NCI-H524 (cell line): Measurements from ENCODE around the gene AGPAT1.
"Not testable (repeated sequence)": the region's sequence is repeated elsewhere in the genome, so short reads cannot be mapped to it uniquely, and the experiment has no call there.

Source experiments
- DNase-seq, 2 experiments: peaks; one replicate each; lab custom pipeline; 2025; lab: John Stamatoyannopoulos, UW

AGPAT1 gene

DNA sequence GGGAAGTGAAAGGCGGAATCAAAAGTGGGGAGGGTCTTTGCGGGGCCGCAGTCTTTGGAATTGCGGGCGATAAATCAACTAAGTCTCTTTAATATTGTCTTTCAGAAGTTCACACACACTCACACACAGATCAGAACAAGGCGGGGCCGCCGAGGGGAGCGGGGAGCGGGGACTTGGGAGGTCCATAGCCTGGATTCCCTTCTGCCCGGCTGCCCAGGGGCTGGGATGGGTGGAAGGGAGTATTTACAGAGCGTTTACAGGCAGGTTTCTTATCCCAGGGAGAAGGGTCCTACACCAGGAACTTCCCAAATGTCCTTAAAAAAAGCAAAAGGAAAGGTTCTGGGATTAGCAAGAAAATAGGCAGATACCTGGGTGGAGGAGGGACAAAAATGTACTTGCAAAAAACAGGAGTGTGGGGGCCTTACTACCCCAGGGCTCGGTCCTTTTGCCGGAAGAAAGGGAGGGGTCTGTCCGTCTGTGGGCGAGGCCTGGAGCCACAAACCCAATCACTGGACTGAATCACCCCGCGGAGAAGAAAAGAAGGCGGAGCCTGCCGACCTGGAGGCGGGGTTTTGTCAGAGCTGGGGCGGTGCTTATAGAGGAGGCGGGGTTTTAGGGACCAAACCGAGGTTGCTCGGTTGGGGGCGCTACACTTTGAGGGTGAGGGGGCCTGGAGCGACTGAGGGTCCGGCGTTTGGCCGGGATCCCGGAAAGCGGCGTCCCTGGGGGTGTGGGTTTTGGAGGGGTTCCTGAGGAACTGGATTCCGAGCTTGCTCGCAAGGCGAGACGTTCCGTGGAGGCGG, 27.4 kb downstream of the AGPAT1 start:
- DNase-seq, result no peak

DNA sequence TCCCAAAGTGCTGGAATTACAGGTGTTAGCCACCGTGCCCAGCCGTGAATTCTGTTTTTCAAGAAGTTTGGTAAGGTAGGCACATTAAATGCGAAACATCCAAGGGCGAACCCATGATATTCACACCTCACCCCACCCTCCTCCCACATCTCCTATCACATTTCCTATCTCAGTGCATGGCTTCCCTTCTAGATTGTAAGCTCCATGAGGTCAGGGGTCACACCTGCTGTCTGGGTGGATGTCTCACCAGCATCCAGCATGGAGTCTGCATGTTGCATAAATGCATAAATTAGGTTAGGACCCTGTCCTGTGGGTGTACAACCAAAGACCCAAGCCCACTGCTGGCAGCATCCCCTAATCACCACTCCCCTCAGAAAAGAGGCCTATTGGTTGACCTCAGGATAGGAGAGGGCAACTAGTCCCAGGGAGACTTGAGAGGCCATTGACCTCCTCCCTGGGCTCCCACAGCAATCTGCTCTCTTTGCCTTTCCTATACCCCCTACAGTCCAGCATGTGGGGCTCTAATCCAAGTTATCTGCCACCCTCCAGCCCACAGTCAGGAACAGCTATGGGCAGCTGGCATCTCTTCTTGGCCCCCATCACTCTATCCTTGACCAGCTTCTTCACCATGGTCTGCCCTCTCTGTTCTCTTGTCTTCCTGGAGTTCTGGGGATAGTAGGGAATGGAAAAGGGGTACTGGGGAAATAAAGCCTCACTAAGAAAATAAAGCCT, 28.3 kb downstream of the AGPAT1 start:
- no peak for DNase-seq

DNA sequence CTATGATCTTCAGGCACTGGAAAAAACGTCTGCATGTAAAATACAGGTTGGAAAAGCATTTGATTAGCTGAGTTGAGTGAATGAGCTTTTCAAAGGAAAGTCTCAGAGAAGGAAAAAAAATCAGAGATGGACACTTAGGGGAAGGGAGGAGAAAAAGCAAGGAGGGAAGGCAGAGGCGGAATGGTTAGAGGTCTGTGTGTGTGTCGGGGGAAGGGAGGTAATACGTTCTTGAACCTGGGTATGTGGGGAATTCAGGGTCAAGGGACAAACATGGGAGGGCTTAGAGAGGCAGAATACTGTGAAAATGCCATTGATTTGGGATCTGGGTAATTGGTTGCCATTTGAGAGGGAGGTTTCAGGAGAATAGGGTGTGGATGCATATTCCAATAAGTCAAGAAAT, 29.2 kb downstream of the AGPAT1 start:
- DNase-seq, result no peak

DNA sequence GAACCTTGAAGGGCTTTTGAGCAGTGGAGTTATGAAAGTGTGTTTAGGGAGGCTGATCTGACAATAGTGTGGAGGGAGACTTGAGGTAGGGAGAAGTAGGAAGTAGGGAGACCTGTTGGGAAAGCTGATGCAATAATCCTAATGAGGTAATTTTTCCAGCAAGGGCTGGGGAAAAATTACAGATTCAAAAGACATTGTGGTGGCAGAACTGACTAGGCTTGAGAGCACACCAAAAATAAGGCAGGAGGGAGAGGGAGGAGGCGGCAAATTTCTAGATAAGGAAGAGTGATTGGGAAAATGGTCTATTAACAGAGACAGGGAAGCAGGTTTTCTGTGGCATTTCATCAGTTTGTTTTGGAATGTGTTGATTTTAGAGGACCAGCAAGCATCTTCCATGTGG, 29.6 kb downstream of the AGPAT1 start:
- DNase-seq, result no peak

DNA sequence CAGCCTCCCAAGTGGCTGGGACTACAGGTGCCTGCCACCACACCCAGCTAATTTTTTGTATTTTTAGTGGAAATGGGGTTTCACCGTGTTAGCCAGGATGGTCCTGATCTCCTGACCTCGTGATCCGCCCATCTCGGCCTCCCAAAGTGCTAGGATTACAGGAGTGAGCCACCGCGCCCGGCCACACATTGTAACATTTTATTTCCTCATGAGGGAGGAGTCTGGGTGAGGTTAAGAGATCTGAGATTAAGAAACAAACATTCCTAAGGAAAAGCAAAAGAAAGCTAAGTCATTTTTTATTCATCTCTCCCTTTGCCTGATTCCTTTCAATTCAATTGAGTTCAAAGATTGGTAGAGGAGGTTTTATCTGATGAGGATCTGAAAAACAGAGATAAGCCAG, 31.6 kb downstream of the AGPAT1 start:
- DNase-seq, result not testable (repeated sequence)

DNA sequence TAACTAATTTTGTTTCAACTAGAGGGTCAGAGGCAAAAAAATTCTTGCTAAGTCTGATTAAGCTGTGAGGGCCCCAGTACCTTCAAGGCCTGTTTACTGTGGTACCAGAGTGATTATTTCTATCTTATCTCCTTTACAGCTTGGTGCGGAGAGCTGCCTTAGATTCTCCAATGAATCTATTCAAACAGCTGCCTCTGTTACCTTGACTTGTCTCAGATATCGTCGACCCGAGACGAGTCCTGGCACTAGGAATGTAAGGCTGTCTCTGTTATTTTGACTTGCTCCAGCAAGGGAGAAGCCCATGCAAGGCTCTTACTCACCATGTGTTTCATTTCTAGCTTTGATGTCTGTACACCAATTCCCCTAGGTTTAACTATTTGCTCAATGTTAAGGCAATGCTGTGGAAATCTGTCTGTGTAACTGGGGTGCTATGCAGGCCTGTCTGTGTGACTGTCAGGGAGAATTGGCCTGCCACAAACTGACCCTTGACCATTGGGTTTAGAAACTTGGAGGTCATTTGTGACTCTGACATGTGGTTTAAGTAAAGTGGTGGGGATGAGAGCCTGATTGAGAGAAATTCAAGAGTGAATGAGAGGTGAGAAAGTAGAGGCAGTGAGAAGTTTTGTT, 35.4 kb downstream of the AGPAT1 start:
- no peak for DNase-seq

DNA sequence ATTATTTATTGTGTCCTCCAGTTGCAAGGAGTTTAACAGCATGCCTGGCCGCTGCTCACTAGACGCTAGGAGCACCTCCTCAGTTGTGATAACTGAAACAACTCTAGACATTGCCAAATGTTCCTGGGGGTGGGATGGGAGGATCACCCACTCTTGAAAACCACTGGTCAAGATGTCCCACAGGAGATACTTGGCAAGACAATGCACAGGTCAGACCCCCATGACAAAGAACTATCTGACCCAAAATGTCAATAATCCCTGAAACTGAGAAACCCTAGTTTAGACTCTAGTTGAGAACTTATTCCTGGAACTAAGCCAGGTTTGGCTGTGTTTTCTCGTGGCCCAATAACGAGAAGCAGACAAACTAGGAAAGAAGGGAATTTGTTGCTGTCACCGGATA, 36.3 kb downstream of the AGPAT1 start:
- DNase-seq, result no peak

DNA sequence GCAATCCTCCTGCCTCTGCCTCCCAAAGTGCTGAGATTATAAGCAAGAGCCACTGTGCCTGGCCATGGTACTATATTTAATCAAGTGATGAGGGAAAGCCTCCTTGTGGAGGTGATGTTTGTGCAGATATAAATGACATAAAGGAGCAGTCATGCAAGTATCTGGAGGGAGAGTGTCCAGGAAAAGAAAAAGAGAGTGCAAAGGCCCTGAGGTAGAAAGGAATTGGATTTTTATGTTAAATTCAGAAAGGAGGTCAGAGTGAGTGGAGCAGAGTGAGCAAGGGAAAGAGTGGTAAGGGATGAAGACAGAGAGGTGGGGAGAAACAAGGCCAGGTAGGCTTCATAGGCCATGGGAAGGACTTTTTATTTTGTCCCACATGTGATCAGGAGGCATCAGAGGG, 38.4 kb downstream of the AGPAT1 start:
- no peak for DNase-seq

DNA sequence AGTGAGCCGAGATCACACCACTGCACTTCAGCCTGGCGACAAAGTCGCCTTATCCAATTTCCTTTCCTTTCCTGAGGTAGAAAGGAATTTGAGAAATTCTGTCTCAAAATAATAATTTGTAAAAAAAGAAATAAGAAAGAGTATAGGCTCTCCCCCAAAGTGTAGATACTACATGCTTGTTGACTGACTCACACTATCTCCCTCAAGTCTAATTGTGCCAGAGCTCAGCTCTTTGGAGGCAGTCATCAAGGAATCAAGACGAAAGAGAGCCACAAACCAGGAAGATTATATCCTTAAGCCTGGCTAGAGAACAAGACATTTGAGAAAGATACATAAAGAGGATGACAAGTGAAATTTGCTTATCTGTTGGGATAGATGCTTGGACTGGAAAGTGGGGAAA, 42.1 kb downstream of the AGPAT1 start:
- DNase-seq, result no peak

DNA sequence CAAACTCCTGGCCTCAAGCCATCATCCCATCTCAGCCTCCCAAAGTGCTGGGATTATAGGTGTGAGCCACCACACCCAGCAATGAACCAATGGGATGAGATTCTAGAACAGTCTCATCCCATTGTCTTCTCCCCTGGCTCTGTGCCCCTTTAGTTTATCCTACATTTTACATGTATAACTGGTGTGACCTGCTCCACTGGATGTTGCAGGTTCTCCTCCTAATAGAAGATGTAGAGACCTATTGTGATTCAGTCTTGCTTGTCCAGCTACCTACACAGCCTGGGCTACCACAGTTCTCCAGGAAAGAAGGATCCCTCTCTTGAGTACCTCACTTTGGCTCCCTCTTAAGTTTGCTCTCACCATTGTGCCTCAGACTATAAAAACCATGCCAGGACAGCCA, 43.8 kb downstream of the AGPAT1 start:
- no peak for DNase-seq

DNA sequence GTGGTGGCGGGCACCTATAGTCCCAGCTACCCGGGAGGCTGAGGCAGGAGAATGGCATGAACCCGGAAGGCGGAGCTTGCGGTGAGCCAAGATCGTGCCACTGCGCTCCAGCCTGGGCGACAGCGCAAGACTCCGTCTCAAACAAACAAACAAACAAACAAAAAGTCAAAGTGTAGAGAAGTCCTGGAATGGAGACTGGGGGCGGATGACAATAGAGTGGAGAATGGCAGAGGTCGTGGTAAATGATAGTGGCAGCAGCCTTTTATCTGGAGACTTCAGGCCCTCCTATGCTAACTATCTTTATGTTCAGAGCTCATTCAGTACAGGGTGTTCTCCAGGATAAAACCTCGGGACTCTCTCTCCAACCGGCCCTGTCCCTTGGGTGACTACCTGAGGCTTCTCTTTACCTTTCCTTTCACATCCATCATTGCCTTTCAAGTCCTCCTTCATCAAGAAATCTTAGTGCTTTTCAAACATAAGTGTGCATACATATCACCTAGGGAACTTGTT, 44.4 kb downstream of the AGPAT1 start:
- DNase-seq, result no peak

DNA sequence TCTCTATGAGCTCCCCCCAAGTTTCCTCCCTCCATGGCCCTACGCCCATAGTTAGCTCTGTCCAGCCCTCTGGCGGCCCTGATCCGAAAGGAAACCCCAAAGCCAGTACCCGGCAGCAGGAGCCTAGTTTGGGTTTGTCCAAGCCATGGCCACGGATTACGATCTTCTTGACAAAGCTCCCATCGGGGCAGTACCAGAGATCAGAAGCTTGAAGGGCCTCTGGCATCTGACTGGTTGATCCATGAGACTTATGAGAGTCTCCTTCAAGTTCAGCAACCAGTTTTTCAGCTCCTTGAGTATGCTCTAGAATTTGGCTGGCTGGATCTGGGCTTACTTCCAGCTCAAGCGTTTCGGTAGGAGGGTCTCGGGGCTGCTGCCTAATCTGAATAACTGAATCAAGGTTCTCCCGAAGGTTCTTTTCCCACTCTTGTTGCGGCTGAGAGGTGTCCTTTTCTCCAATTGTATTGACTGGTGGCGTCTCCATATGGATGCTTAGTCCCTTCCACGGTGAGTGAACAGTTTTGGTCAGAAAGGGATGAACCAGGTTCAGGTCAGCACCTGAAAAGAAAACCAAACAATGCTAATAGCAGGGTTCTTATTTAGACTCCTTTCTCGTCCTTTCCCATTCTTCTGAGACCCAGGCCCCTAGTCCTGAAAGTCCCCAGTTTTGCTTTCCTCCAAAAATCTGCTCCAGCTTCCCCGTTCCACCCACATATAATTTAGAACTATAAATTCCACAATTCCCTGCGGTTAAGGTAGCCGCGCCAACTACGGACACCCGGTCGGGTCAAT, 46.4 kb downstream of the AGPAT1 start:
- no peak for DNase-seq

DNA sequence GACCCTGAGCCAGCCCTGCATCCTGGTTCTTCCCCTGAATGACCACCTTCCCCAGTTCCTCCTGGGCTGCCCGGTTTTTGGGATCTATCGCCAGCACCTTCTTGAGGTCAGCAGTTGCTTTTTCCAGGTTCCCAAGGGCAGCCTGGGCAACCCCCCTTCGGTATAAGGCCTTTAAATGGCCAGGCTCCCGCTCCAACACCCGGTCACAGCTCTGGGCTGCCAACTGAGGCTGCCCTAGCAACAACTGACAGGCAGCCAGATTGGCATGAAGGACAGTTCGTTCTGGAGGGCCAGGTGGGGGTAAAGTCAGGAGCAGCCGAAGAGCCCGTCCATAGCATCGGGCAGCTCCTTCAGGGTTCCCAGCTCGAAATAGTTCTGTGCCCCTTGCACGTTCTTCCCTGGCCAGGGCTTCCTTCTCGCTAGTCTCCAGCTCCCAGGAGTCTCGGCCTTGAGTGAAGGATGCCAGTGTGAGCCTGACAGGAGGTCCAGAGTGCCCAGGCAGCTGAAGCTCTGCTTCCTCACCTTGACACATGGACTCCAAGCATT, 47.1 kb downstream of the AGPAT1 start:
- DNase-seq, result no peak

DNA sequence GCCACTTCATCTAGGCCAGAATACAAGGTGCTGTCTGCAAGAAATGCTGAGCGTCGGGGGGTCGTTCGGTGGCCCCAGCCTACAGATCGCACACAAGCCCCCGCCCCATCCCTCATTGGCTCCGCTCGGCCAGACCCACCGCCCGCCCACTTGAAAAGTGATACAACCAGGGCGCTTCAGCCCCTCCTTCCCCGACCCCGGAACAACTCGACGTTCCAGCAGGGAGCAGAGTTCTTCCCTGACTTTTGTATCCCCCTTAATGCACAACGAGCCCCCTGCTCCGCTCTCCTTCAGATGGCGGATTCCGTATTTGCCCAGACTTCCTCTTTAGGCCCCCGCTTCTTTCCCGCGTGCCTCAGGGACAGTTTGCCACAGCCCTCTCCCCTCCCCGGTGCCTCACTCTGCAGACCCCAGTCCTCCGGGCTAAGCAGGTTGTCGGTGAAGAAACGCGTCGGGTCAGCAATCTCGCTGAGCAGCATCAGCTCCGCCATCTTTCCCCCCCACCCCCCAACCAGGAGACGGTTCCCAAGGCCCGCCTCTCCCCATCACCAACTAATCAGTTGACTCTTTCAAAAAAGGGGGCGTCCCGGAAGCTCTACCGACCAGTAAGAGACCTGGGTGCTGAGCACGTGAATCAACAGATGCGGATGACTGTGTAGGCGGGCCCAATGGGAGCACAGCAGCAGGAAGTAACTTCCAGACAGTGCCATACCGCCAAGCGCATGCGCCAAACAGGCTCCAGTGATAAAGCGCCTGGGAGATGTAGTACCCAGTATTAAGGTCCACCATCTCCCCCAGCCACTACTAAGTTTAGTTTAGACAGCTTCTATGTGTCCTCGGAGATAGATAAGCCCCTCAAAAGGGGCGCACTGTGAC, 47.9 kb downstream of the AGPAT1 start, which contains the start of gene ATF6B:
Gene ATF6B (minus strand): TSS at position 530 of the 876 bp plus-strand sequence. CDS start 39 bp downstream, at position 491.
- peak; percentile 98 to 99 for DNase-seq

DNA sequence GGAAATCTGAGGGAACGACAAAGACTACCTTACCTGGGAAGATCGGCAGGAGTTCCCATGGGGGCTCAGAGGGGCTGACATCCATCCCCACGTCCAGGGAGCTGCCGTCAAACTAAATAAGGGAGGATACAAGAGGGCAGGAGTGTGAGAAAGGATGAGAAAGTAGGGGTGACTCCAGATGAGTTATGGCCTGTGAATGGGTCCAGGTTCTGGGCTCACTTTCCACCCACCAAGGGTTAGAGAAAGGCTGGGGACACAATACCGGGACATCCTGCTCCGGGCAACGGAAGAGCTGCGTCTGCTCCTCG, 48.5 kb downstream of the AGPAT1 start:
- DNase-seq, result no peak

DNA sequence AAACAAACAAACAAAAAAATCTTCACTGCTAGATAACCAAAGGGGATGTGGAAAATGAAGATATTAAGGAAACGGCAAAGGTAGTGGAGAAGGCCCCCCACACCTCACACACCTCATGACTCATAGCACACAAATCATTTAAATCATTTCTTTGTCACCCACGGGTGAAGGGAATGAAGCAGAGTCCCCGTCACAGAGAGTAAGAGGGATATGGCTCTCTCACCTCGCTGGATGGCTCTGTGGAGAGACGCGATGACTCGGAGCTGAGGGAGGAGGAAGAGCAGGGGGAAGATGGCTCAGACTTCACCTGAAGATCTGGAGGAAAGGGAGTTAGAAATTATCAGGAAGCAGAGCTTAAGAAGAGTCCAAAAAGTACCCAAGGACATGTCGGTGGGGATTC, 49.0 kb downstream of the AGPAT1 start:
- DNase-seq, result no peak

DNA sequence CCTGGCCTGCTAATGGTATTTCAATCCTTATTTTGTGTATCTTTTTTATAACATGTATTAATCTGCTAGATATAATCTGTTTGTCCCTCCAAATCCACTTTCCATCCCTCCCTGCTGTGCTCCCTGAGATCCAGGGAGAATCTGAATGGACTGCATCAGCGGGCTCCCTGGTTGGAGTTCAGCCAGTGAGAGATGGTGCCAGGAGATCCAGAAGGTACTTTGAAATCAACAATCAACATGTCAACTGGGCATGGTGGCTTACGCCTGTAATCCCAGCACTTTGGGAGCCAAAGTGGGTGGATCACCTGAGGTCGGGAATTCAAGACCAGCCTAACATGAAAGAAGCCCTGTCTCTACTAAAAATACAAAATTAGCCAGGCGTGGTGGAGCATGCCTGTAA, 52.2 kb downstream of the AGPAT1 start:
- no peak for DNase-seq

DNA sequence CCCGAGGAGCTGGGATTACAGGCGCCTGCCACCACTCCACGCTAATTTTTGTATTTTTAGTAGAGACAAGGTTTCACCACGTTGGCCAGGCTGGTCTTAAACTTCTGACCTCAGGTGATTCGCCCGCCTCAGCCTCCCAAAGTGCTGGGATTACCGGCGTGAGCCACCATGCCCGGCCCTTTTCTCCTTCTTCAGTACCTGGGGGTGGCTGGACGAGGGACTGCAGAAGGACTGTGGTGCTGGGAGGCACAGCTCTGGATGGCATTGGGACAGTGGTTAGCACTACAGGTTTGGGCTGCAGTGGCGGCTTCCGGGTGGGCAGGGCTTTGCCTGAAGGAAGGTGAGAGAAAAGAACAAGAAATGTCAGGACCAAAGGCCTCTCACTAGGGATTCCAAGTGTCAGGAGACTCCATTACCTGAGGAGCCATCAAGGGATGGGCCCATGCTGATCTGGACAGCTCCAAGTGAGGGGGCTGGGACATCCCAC, 55.3 kb downstream of the AGPAT1 start:
- DNase-seq, result no peak

DNA sequence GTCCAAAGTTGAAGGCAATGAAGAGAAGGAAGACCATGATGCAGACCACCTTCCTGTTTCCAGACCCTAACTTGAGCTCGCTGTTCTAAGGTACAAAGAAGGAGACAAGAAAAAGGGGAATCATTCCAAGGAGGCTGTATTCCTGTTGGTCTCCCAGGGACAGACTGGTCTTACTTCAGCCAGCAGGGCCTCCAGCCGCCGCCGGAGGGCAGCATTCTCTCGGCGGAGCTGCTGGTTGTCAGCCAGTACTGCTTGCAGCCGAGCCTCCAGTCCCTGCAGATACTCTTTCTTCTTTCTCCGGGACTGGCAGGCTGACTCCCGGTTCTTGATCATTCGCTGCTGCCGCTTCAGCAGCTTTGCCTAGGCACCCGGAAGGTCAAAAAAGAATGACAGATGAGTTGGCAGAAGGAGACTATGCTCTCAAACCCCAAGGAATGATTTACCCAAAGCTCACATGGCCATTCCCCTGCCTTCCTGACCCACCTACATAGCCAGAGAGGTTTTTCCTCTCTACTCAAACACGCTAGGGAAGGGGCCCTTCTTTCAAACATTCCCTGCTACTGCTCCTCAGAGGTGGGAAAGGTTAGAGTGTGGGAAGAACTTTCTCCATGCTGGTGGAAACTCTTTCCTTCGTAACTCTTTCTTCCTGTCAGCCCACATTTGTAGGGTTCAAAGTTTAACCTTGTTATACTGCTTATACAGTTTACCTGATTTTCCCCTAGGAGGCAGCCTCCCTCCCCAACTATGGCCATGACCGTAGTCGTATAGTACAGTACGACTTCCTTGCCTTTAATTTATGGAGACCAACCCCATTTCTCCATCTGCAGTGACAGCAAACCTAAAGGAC, 56.9 kb downstream of the AGPAT1 start:
- peak in 1 of 2 experiments; percentile 71 for DNase-seq
